IMR-90 (cell line): ENCODE results near the gene SIAH1. TPM values are rescaled to one million over a fixed set of nuclear protein-coding genes. Genes with fewer than 3 reads are reported as not detected.

ENCODE experiments used
- ATAC-seq: fragments of 200-7000 bp; cut with Tn5 transposase; 2 replicates; pipeline ENCODE4 v1.9.1; 2020; ENCODE audit warnings: low read depth, mild to moderate bottlenecking, moderate library complexity
- BruUV-seq: library from RNA; stranded (reverse); fragments of 400-500 nt; replicated peaks from 2 replicates; lab custom pipeline; 2021; lab: Mats Ljungman, UMichigan
- CTCF ChIA-PET: fragments of 300-600 bp; formaldehyde crosslinking; extraction: SDS; loops from one replicate; lab custom pipeline; 2021; ENCODE audit warnings: antibody characterized with exemption; lab: Yijun Ruan, JAX
- POLR2A ChIA-PET: fragments of 300-600 bp; sonication (Branson Sonifier 250); formaldehyde crosslinking; loops from one replicate; lab custom pipeline; 2022; ENCODE audit warnings: antibody characterized with exemption; ENCODE audit not compliant: unreplicated experiment; lab: Charles Lee
- DNase-seq: peaks from one replicate; pipeline ENCODE4 v3.0.0; 2013
- H2AFZ ChIP-seq: replicated peaks from 2 replicates; pipeline ENCODE3; 2013; ENCODE audit warnings: low read length, mild to moderate bottlenecking; ENCODE audit not compliant: poor library complexity
- H2AK5ac ChIP-seq: 2 replicates; pipeline ENCODE4 v1.6.1; 2013; ENCODE audit warnings: low read depth, low read length, inconsistent platforms
- H2AK9ac ChIP-seq: replicated peaks from 2 replicates; pipeline ENCODE3; 2013; ENCODE audit warnings: mild to moderate bottlenecking, low read depth, low read length, moderate library complexity; ENCODE audit not compliant: poor library complexity
- H2BK120ac ChIP-seq: 2 replicates; pipeline ENCODE4 v1.6.1; 2013; ENCODE audit warnings: low read depth, low read length, inconsistent platforms
- H2BK15ac ChIP-seq: 3 replicates; pipeline ENCODE4 v1.6.1; 2013; ENCODE audit warnings: low read depth, low read length, inconsistent platforms
- H2BK20ac ChIP-seq: 2 replicates; pipeline ENCODE4 v1.6.1; 2013; ENCODE audit warnings: low read depth, mild to moderate bottlenecking, inconsistent platforms, low read length, moderate library complexity
- H2BK5ac ChIP-seq: 2 replicates; pipeline ENCODE4 v1.6.1; 2013; ENCODE audit warnings: mild to moderate bottlenecking, low read depth, low read length, inconsistent platforms; ENCODE audit not compliant: poor library complexity, severe bottlenecking
- H3K14ac ChIP-seq: replicated peaks from 2 replicates; pipeline ENCODE4 v1.6.1; 2013; ENCODE audit warnings: low read depth, low read length, inconsistent platforms
- H3K18ac ChIP-seq: 2 replicates; pipeline ENCODE4 v1.6.1; 2013; ENCODE audit warnings: low read depth, low read length, control low read depth
- H3K23ac ChIP-seq: 2 replicates; pipeline ENCODE4 v1.6.1; 2013; ENCODE audit warnings: low read depth, low read length, inconsistent platforms
- H3K27ac ChIP-seq: 2 replicates; pipeline ENCODE4 v1.5.1; 2013; ENCODE audit warnings: mild to moderate bottlenecking, control low read depth, low read length; ENCODE audit not compliant: insufficient read depth
- H3K27me3 ChIP-seq: 2 replicates; pipeline ENCODE4 v1.6.1; 2013; ENCODE audit warnings: low read length; ENCODE audit not compliant: control insufficient read depth, insufficient read depth
- H3K36me3 ChIP-seq: 2 replicates; pipeline ENCODE4 v1.6.1; 2013; ENCODE audit warnings: low read length, mixed read lengths; ENCODE audit not compliant: control insufficient read depth, insufficient read depth
- H3K4ac ChIP-seq: 2 replicates; pipeline ENCODE4 v1.6.1; 2013; ENCODE audit warnings: low read depth, low read length, inconsistent platforms
- H3K4me1 ChIP-seq: 2 replicates; pipeline ENCODE4 v1.6.1; 2013; ENCODE audit warnings: low read length, mixed read lengths; ENCODE audit not compliant: control insufficient read depth, insufficient read depth
- H3K4me2 ChIP-seq: 2 replicates; pipeline ENCODE4 v1.6.1; 2013; ENCODE audit warnings: low read depth, mild to moderate bottlenecking, control low read depth, low read length, moderate library complexity
- H3K4me3 ChIP-seq: 2 replicates; pipeline ENCODE4 v1.5.1; 2013; ENCODE audit warnings: low read depth, mild to moderate bottlenecking, control low read depth, low read length, moderate library complexity; ENCODE audit not compliant: insufficient read depth
- H3K56ac ChIP-seq: 2 replicates; pipeline ENCODE4 v1.6.1; 2013; ENCODE audit warnings: low read length, inconsistent platforms; ENCODE audit not compliant: insufficient read depth; ENCODE audit errors: extremely low read depth
- H3K79me1 ChIP-seq, 2 experiments: 2 replicates each; pipeline ENCODE4 v1.6.1; 2013; ENCODE audit warnings: low read length in 2 of 2, inconsistent platforms in 1 of 2, low read depth in 1 of 2
- H3K9ac ChIP-seq: 2 replicates; pipeline ENCODE4 v1.6.1; 2013; ENCODE audit warnings: low read depth, low read length, control low read depth
- H3K9me1 ChIP-seq: 2 replicates; pipeline ENCODE4 v1.6.1; 2013; ENCODE audit warnings: low read length, inconsistent platforms; ENCODE audit not compliant: insufficient read depth
- H3K9me3 ChIP-seq: 2 replicates; pipeline ENCODE4 v1.6.1; 2013; ENCODE audit warnings: low read length; ENCODE audit not compliant: control insufficient read depth, insufficient read depth
- H4K20me1 ChIP-seq: 2 replicates; pipeline ENCODE4 v1.6.1; 2013; ENCODE audit warnings: low read length, inconsistent platforms; ENCODE audit not compliant: insufficient read depth
- H4K5ac ChIP-seq: 2 replicates; pipeline ENCODE4 v1.6.1; 2013; ENCODE audit warnings: mild to moderate bottlenecking, low read depth, low read length, control low read depth
- H4K8ac ChIP-seq, 2 experiments: 2 replicates each; pipeline ENCODE4 v1.6.1; 2013; ENCODE audit warnings: low read depth in 2 of 2, low read length in 2 of 2, control low read depth in 1 of 2, inconsistent platforms in 1 of 2
- H4K91ac ChIP-seq: 2 replicates; pipeline ENCODE4 v1.6.1; 2013; ENCODE audit warnings: low read depth, low read length, inconsistent platforms; ENCODE audit not compliant: insufficient read depth
- BHLHE40 ChIP-seq: fragments of 150-350 bp; IDR thresholded peaks from 2 replicates; pipeline ENCODE4 v1.6.1; 2016; ENCODE audit warnings: mild to moderate bottlenecking, low read depth, low read length
- CEBPB ChIP-seq: IDR thresholded peaks from 2 replicates; pipeline ENCODE4 v1.6.1; 2012; ENCODE audit warnings: low read depth, low read length, improper control_type of control experiment
- MXI1 ChIP-seq: IDR thresholded peaks from 2 replicates; pipeline ENCODE4 v1.6.1; 2012; ENCODE audit warnings: low read depth, mild to moderate bottlenecking, low read length, moderate library complexity, borderline replicate concordance
- NFE2L2 ChIP-seq: fragments of 150-350 bp; IDR thresholded peaks from 2 replicates; pipeline ENCODE4 v1.6.1; 2016; ENCODE audit warnings: low read depth, mild to moderate bottlenecking, low read length
- RCOR1 ChIP-seq: IDR thresholded peaks from 2 replicates; pipeline ENCODE4 v1.6.1; 2012; ENCODE audit warnings: mild to moderate bottlenecking, low read length, improper control_type of control experiment; ENCODE audit not compliant: insufficient replicate concordance
- WGBS, 2 experiments: methylation state at CpG; one replicate each; pipeline versions ENCODE4 v1.1.5 to v1.1.7; 2013; ENCODE audit warnings: missing lambda C conversion rate in 2 of 2; ENCODE audit not compliant: insufficient read length in 1 of 2; ENCODE audit errors: extremely low coverage in 2 of 2; 5-methylcytosine and 5-hydroxymethylcytosine counted together
- dilution Hi-C: fragments of 300-500 bp; cut with HindIII; formaldehyde crosslinking; loops from one replicate; pipeline ENCODE4 v1.14.3; 2018; ENCODE audit warnings: low sequenced_read_pairs; ENCODE audit not compliant: unreplicated experiment
- in situ Hi-C: fragments of 300-500 bp; cut with MboI; formaldehyde crosslinking; loops from 3 replicates; pipeline ENCODE4 v1.14.3; 2019; ENCODE audit warnings: low sequenced_read_pairs, inconsistent platforms, mixed read lengths
- intact Hi-C: fragments of 100-400 bp; cut with micrococcal nuclease; formaldehyde crosslinking; loops from 2 replicates; pipeline ENCODE4 v1.10.0; 2022
- polyA plus RNA-seq, 3 experiments: library from polyadenylated mRNA; depleted of rRNA; stranded (reverse); fragments of >200 nt; gene quantifications; 2 replicates each; pipeline ENCODE4 v1.2.3, GENCODE V29; 2012; ENCODE audit warnings: low replicate concordance in 1 of 3
- total RNA-seq: library from RNA; depleted of rRNA; stranded (reverse); fragments of >200 nt; gene quantifications from 2 replicates; pipeline ENCODE4 v1.2.3, GENCODE V29; 2012

SIAH1 gene
- total and polyA plus RNA-seq, 2 of the 4 experiments (the other 2 are of a cell fraction) = 10.3 to 17.7 TPM

- Histone ChIP-seq H2BK5ac (no peak overlapping the region), H4K5ac (no peak overlapping the region), H3K9me3 (no peaks in the 10 kb centered on the region), H3K4me3 (no peak overlapping the region), H3K4me1 (no peaks in the 10 kb centered on the region), H2BK20ac (no peak overlapping the region), H3K56ac (no peak overlapping the region), H3K18ac (no peak overlapping the region), H4K20me1 (peaks cover 6% of the 10 kb centered on the region; the same call in 1 of the 2 replicates), H3K23ac (no peak overlapping the region), H2BK15ac (no peak overlapping the region), H2BK120ac (no peak overlapping the region), H3K4ac (0 out of 2 replicates have a peak overlapping the region, but pooled peaks have one; percentile 20), H3K27ac (no peak overlapping the region), H2AFZ (no peak overlapping the region), H3K79me1 (peaks cover 29 to 57% of the 10 kb centered on the region in 2 experiments), H4K91ac (no peak overlapping the region), H3K4me2 (no peak overlapping the region), H3K14ac (no peak overlapping the region), H3K27me3 (no peaks in the 10 kb centered on the region), H4K8ac (no peak overlapping the region), H3K9me1 (peaks cover 10% of the 10 kb centered on the region), H2AK5ac (no peak overlapping the region), H2AK9ac (no peak overlapping the region), H3K36me3 (peaks cover 34% of the 10 kb centered on the region), H3K9ac (no peak overlapping the region)
- TF ChIP-seq NFE2L2 (no peak), MXI1 (no peak), CEBPB (0 out of 2 replicates have a peak, but pooled peaks have one; percentile 20), RCOR1 (no peak), BHLHE40 (no peak)
- in situ Hi-C loops (loop anchor here (5.0 kb wide), 1 partner anchor 274 kb away; no protein-coding TSS in a partner anchor), dilution Hi-C loops (no loop called here), intact Hi-C loops (loop anchor here (1.0 kb wide), 2 partner anchors 189 to 270 kb away; no protein-coding TSS in a partner anchor)
- ChIA-PET POLR2A (no interaction called here), CTCF (interaction anchor here (0.7 kb wide), 2 partner anchors 18 to 114 kb away, joined by 3 read pairs; no protein-coding TSS in a partner anchor)
- WGBS, 2 experiments = no CpG with 5 or more reads among the region's 7 CpGs
- TSS peak; percentile 42 for BruUV-seq
- DNase-seq (no peak), ATAC-seq (no peak)
Measured at GRCh38 chr16:48352648-48353390, 32.4 kb downstream of the SIAH1 start.
